Osteoblast (primary cell): Measurements from ENCODE around the gene SLC37A1. TPM values are rescaled to one million over a fixed set of nuclear protein-coding genes. Genes with fewer than 3 reads are reported as not detected.
A peak's percentile ranks its signal among the peaks of the same experiment; 100 is the strongest.
"Not testable (repeated sequence)": the region's sequence is repeated elsewhere in the genome, so short reads cannot be mapped to it uniquely, and the experiment has no call there.

Source experiments
- DNase-seq: peaks from one replicate; pipeline ENCODE4 v3.0.0; 2011; ENCODE audit warnings: low spot score, mixed read lengths; ENCODE audit not compliant: insufficient read length; ENCODE audit errors: missing footprints
- H2AFZ ChIP-seq: 2 replicates; pipeline ENCODE4 v1.6.0; 2011; ENCODE audit warnings: mild to moderate bottlenecking, low read length
- H3K27ac ChIP-seq: 2 replicates; pipeline ENCODE4 v1.5.1; 2011; ENCODE audit warnings: mild to moderate bottlenecking, low read depth, low read length, moderate library complexity
- H3K27me3 ChIP-seq: 2 replicates; pipeline ENCODE4 v1.6.0; 2012; ENCODE audit warnings: mild to moderate bottlenecking, control low read depth, inconsistent platforms, low read length, moderate library complexity; ENCODE audit not compliant: insufficient read depth
- H3K36me3 ChIP-seq: 2 replicates; pipeline ENCODE4 v1.5.1; 2011; ENCODE audit warnings: mild to moderate bottlenecking, low read length, control low read depth, moderate library complexity; ENCODE audit not compliant: insufficient read depth
- H3K4me1 ChIP-seq: 2 replicates; pipeline ENCODE4 v1.5.1; 2011; ENCODE audit warnings: mild to moderate bottlenecking, low read length, control low read depth, moderate library complexity; ENCODE audit not compliant: insufficient read depth
- H3K4me2 ChIP-seq: 2 replicates; pipeline ENCODE4 v1.6.0; 2011; ENCODE audit warnings: mild to moderate bottlenecking, low read length; ENCODE audit not compliant: insufficient read depth
- H3K4me3 ChIP-seq: fragments of 200-600 bp; sonication (generic); 3 replicates; pipeline ENCODE4 v1.5.1; 2012; ENCODE audit warnings: mild to moderate bottlenecking, low read length, inconsistent platforms; ENCODE audit not compliant: insufficient read depth
- H3K79me2 ChIP-seq: 2 replicates; pipeline ENCODE4 v1.6.0; 2012; ENCODE audit warnings: mild to moderate bottlenecking, low read length, control low read depth, inconsistent platforms; ENCODE audit not compliant: insufficient read depth
- H3K9me3 ChIP-seq: 2 replicates; pipeline ENCODE4 v1.5.1; 2011; ENCODE audit warnings: low read depth, low read length, control low read depth
- H4K20me1 ChIP-seq: 2 replicates; pipeline ENCODE4 v1.6.0; 2012; ENCODE audit warnings: mild to moderate bottlenecking, low read length, control low read depth; ENCODE audit not compliant: insufficient read depth
- total RNA-seq: library from RNA; depleted of rRNA; stranded (reverse); fragments of >200 nt; gene quantifications from 2 replicates; pipeline ENCODE4 v1.2.3, GENCODE V29; 2012
- TF ChIP-seq, protein P1 (sequence below): IDR thresholded peaks from 2 replicates; pipeline ENCODE4 v1.5.1; 2011; ENCODE audit warnings: mild to moderate bottlenecking, low read depth, low read length, moderate library complexity; ENCODE audit errors: extremely low read depth

Gene SLC37A1
- total RNA-seq, 1 donor = 6.9 TPM

DNA sequence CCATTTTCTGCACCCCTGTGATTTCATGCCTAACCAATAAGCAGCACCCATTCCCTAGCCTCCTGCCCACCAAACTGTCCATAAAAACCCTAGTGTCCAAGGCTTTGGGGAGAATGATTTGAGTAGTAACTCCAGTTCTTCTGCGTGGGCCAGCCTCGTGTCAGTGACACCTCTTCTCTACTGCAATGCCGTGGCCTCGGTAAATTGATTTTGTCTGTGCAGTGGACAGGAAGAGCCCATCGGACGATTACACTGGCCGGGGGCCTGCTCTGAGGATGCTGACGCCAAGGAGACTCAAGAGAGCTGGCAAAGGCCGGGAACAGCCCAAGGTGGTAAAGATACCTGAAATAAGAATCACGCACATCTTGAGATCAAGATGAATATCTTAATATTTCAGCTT lies 47.0 kb upstream of the SLC37A1 start:
- no peaks in the 10 kb centered on the region for H4K20me1 ChIP-seq
- H3K36me3 ChIP-seq = no peaks in the 10 kb centered on the region
- DNase-seq = no peak
- no peak overlapping the region for H2AFZ ChIP-seq
- TF ChIP-seq, protein P1, sequence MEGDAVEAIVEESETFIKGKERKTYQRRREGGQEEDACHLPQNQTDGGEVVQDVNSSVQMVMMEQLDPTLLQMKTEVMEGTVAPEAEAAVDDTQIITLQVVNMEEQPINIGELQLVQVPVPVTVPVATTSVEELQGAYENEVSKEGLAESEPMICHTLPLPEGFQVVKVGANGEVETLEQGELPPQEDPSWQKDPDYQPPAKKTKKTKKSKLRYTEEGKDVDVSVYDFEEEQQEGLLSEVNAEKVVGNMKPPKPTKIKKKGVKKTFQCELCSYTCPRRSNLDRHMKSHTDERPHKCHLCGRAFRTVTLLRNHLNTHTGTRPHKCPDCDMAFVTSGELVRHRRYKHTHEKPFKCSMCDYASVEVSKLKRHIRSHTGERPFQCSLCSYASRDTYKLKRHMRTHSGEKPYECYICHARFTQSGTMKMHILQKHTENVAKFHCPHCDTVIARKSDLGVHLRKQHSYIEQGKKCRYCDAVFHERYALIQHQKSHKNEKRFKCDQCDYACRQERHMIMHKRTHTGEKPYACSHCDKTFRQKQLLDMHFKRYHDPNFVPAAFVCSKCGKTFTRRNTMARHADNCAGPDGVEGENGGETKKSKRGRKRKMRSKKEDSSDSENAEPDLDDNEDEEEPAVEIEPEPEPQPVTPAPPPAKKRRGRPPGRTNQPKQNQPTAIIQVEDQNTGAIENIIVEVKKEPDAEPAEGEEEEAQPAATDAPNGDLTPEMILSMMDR = no peak
- H3K9me3 ChIP-seq = no peaks in the 10 kb centered on the region
- peaks cover 7% of the 10 kb centered on the region for H3K27me3 ChIP-seq
- no peaks in the 10 kb centered on the region for H3K4me1 ChIP-seq
- no peak overlapping the region for H3K4me3 ChIP-seq
- peak overlapping the region; percentile 30 for H3K4me2 ChIP-seq
- no peaks in the 10 kb centered on the region for H3K79me2 ChIP-seq
- no peak overlapping the region for H3K27ac ChIP-seq

DNA sequence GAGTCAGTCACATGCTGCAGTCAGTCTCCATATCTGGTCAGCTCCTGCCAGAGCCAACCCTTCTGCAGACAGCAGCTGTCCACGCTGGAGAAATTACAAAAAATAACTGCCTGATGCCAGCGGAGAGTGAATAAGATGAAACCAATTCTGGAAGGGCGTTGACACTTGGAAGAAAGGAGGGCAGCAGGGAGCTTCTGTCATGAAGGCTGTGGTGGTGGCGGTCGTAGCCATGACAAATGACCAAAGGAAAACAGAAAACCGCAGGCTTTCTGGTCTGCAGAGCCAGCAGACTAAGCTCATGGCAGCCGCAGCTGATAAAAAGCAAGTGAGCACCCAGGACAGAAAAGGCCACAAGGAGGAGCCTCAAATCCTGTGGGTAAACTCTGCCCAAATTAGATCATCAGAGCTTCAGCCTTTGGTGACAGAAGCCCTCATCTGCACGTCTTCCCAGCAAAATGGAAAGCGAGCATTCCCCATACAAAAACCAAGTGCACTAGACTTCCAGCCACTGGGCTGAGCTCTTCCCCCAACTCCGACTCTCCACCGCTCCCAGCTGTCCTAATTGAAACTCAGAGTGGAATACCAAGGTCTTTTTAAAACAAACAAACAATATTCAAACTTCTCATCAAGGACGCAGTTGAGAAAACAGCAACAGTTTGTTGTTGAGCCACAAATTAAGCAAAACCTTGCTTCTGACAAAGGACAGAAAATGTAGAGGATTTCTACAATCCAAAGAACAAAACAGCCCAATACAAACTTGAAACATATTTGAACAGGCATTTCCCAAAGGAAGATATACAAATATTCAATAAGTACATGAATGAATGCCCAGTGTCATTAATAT lies 46.3 kb upstream of the SLC37A1 start:
- DNase-seq = no peak
- Histone ChIP-seq H3K4me3 (no peak overlapping the region), H3K9me3 (no peaks in the 10 kb centered on the region), H4K20me1 (no peaks in the 10 kb centered on the region), H3K27me3 (peaks cover 7% of the 10 kb centered on the region), H3K4me2 (peak overlapping the region; percentile 30), H3K79me2 (no peaks in the 10 kb centered on the region), H2AFZ (no peak overlapping the region), H3K4me1 (no peaks in the 10 kb centered on the region), H3K27ac (no peak overlapping the region), H3K36me3 (no peaks in the 10 kb centered on the region)
- TF ChIP-seq, protein P1 = peak; percentile 26

DNA sequence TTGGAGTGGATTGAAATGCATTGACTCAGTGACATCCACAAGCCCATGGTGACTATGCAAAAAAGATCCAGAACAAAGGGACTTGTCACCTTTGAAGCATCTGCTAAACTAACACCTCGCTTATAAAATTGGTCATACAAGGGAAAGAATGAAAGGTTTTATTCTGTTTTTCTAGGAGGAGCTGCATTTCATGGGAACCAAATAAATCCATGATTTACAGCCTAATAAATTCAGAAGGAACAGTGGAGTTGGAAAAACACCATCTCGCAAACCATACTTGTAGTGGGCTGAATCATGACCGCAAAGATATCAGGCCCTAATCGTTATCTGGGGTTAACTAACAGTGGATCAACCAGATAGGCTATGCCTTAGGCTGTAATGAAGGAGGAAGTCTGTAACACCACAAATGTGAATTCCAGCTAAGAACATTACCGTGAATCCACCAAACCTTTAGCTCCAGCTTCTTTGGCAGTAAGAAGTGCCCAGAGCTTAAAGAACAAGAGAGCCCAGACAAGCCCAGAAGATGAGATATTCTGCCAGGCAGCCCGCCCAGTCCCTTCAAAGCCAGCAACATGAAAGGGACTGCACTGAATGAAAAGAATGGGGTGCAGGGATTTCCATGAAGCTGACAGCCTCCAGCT lies 45.0 kb upstream of the SLC37A1 start:
- Histone ChIP-seq H2AFZ (no peak overlapping the region), H3K27me3 (peaks cover 7% of the 10 kb centered on the region), H3K4me1 (no peaks in the 10 kb centered on the region), H3K79me2 (no peaks in the 10 kb centered on the region), H3K36me3 (no peaks in the 10 kb centered on the region), H3K27ac (no peak overlapping the region), H3K4me3 (no peak overlapping the region), H3K9me3 (no peaks in the 10 kb centered on the region), H4K20me1 (no peaks in the 10 kb centered on the region), H3K4me2 (no peak overlapping the region)
- TF ChIP-seq, protein P1 = no peak
- DNase-seq = no peak

DNA sequence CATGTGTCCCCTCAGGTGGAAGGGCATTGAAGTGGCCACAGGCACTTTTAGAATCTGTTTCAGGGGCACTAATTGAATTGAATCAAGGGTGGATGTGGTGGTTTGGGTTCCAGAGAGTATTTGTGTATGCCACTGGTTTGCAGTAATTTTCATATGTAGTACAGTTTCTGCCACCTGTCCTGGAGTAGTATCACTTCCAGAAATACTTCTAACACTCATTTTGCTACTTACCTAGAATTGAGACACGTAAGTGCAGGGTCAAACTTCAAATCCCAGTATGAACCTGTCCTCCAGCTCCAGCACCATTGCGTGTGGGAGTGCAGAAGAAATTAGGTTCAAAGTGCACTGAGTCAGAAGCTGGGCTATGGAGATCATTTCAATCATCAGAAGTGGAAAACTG lies 44.4 kb upstream of the SLC37A1 start:
- Histone ChIP-seq H2AFZ (no peak overlapping the region), H3K4me1 (peaks cover 4% of the 10 kb centered on the region), H3K36me3 (no peaks in the 10 kb centered on the region), H4K20me1 (no peaks in the 10 kb centered on the region), H3K27ac (no peak overlapping the region), H3K4me3 (no peak overlapping the region), H3K79me2 (no peaks in the 10 kb centered on the region), H3K4me2 (no peak overlapping the region), H3K27me3 (peaks cover 7% of the 10 kb centered on the region), H3K9me3 (no peaks in the 10 kb centered on the region)
- DNase-seq = no peak
- TF ChIP-seq, protein P1 = no peak

DNA sequence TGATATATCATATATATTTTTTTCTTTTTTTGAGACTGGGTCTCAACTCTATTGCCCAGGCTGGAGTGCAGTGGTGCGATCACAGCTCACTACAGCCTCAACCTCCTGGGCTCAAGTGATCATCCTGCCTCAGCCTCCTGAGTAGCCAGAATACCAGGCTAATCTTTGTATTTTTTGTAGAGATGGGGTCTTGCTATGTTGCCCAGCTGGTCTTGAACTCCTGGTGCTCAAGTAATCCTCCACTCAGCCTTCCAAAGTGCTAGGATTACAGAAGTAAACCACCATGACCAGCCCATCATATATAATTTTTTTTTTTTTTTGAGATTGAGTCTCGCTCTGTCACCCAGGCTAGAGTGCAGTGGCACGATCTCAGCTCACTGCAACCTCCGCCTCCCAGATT lies 43.9 kb upstream of the SLC37A1 start:
- not testable (repeated sequence) for H2AFZ ChIP-seq, H3K4me3 ChIP-seq, H3K27ac ChIP-seq, H3K4me1 ChIP-seq, H4K20me1 ChIP-seq, H3K4me2 ChIP-seq, H3K9me3 ChIP-seq, DNase-seq, H3K36me3 ChIP-seq, H3K27me3 ChIP-seq, H3K79me2 ChIP-seq
